ENCODE measurements around the gene EDC4.
"Not testable (repeated sequence)": the region's sequence is repeated elsewhere in the genome, so short reads cannot be mapped to it uniquely, and the experiment has no call there.

Gene EDC4

GRCh38 chr16:67856927-67857546 is 15.8 kb upstream of the EDC4 start:
- Histone ChIP-seq H3K9ac (ENCODE audit: low read length) (peak overlapping the region; percentile 14), H3K36me3 (ENCODE audit: control insufficient read depth, insufficient read depth, low read length) (no peaks in the 10 kb centered on the region), H3K27me3 (ENCODE audit: control insufficient read depth, insufficient read depth, low read length) (no peaks in the 10 kb centered on the region), H3K9me3 (ENCODE audit: control insufficient read depth, low read length) (no peaks in the 10 kb centered on the region), H3K4me3 (ENCODE audit: low read length) (no peak overlapping the region), H3K4me1 (ENCODE audit: control insufficient read depth, insufficient read depth, low read length) (peaks cover 44% of the 10 kb centered on the region)

DNA sequence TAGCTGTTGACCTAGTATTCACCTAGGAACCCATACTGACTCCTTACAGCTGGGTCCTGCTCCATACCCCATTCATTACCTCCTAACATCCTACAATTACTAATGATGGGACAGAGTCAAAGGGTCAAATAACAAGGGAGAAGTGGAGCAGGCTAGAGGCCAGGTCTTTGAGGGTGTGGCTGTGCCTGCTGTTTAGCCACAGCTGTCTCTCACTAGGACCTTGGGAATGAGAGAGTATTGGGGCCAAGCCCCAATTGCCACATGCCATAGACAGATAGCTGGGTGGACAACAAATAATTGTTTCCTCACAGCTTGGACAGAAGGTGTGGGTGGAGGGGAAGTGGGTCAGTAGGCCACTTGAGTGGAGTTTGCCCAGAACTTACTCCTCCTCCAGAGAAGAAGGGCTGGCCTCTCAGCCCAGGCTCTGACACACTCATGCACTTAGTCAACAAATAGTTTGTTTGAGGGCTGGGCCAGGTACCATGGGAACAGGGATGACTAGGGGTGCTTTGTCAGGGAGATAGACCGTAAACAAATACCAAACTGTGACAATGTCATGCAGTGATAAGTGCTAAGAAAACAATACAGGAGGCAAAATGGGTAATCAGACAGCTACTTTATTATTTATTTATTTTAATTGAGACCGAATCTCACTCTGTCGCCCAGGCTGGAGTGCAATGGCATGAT is 15.2 kb upstream of the EDC4 start:
- peaks cover 50% of the 10 kb centered on the region for H3K4me1 ChIP-seq (ENCODE audit: control insufficient read depth, insufficient read depth, low read length)
- H3K4me3 ChIP-seq (ENCODE audit: low read length), result no peak overlapping the region
- H3K27me3 ChIP-seq (ENCODE audit: control insufficient read depth, insufficient read depth, low read length), result no peaks in the 10 kb centered on the region
- no peaks in the 10 kb centered on the region for H3K9me3 ChIP-seq (ENCODE audit: control insufficient read depth, low read length)
- no peaks in the 10 kb centered on the region for H3K36me3 ChIP-seq (ENCODE audit: control insufficient read depth, insufficient read depth, low read length)
- H3K9ac ChIP-seq (ENCODE audit: low read length), result peak overlapping the region; percentile 63

DNA sequence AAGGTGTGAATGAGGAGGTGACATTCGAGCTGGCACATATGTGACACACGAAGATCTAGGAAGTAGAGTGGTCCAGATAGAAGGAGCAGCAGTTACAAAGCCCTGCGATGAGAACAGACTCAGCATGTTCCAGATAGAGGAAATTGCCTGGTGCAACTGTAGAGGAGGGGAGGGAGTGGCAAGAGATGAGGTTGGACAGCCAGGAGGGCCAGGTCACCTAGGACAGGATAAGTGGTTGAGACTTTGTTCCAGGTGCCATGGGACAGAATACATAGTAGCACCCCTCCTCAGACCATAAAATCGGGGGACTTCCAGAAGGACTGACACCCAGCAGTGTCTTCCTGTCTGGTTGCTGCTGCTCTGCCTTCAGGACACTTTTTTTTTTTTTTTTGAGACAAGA is 14.4 kb upstream of the EDC4 start:
- H3K9ac ChIP-seq (ENCODE audit: low read length), result peak overlapping the region; percentile 63
- H3K36me3 ChIP-seq (ENCODE audit: control insufficient read depth, insufficient read depth, low read length), result no peaks in the 10 kb centered on the region
- H3K9me3 ChIP-seq (ENCODE audit: control insufficient read depth, low read length), result no peaks in the 10 kb centered on the region
- no peak overlapping the region for H3K4me3 ChIP-seq (ENCODE audit: low read length)
- no peaks in the 10 kb centered on the region for H3K27me3 ChIP-seq (ENCODE audit: control insufficient read depth, insufficient read depth, low read length)
- H3K4me1 ChIP-seq (ENCODE audit: control insufficient read depth, insufficient read depth, low read length), result peaks cover 58% of the 10 kb centered on the region

DNA sequence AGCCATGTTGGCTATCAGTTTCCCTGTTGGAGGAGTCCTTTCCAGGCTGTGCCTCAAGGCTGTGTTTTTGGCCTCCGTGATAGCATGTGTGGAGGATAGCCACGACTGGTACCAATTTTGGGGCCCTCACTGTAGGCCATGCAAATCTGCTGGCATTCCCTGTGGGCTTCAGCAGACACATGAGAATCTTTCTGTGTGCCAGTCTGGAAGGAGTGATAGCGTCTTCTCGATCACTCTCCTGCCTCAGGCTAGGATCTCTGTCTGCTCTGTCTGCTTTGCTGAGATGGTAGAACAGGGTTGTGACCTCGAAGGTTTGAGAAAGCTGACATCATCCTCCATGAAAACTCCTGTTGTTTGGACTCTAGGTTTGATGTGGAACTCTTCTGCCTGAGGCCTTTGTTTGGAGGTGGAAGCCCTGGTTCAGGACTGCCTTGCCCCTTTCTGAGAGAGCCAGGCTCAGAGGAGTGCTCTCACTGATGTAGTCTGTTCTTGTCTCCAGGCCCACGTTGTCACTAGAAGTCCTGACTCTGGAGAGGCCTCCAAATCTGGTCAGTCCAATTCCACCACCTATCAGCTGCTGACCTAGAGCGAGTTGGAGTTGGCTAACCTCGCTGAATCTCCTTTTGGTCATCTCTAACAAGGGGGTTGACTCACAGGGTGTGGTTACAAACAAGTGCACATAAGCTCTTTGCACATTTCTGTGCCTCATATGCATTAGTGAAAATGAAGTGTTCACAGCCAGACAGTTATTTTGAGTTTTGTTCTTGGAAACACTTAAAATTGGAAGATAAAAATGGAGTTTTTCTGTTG is 12.1 kb upstream of the EDC4 start:
- Histone ChIP-seq H3K4me1 (ENCODE audit: control insufficient read depth, insufficient read depth, low read length) (peaks cover 65% of the 10 kb centered on the region), H3K4me3 (ENCODE audit: low read length) (no peak overlapping the region), H3K27me3 (ENCODE audit: control insufficient read depth, insufficient read depth, low read length) (no peaks in the 10 kb centered on the region), H3K36me3 (ENCODE audit: control insufficient read depth, insufficient read depth, low read length) (no peaks in the 10 kb centered on the region), H3K9me3 (ENCODE audit: control insufficient read depth, low read length) (no peaks in the 10 kb centered on the region), H3K9ac (ENCODE audit: low read length) (no peak overlapping the region)

- Histone ChIP-seq H3K36me3 (ENCODE audit: control insufficient read depth, insufficient read depth, low read length) (no peaks in the 10 kb centered on the region), H3K4me3 (ENCODE audit: low read length) (no peak overlapping the region), H3K4me1 (ENCODE audit: control insufficient read depth, insufficient read depth, low read length) (peaks cover 60% of the 10 kb centered on the region), H3K9me3 (ENCODE audit: control insufficient read depth, low read length) (no peaks in the 10 kb centered on the region), H3K27me3 (ENCODE audit: control insufficient read depth, insufficient read depth, low read length) (no peaks in the 10 kb centered on the region), H3K9ac (ENCODE audit: low read length) (no peak overlapping the region)
Measured at GRCh38 chr16:67861877-67862276, 11.0 kb upstream of the EDC4 start.

- Histone ChIP-seq H3K36me3 (ENCODE audit: control insufficient read depth, insufficient read depth, low read length) (no peaks in the 10 kb centered on the region), H3K27me3 (ENCODE audit: control insufficient read depth, insufficient read depth, low read length) (no peaks in the 10 kb centered on the region), H3K4me3 (ENCODE audit: low read length) (no peak overlapping the region), H3K4me1 (ENCODE audit: control insufficient read depth, insufficient read depth, low read length) (peaks cover 50% of the 10 kb centered on the region), H3K9me3 (ENCODE audit: control insufficient read depth, low read length) (no peaks in the 10 kb centered on the region), H3K9ac (ENCODE audit: low read length) (peak overlapping the region; percentile 32)
Measured at GRCh38 chr16:67862623-67863583, 9.9 kb upstream of the EDC4 start.

DNA sequence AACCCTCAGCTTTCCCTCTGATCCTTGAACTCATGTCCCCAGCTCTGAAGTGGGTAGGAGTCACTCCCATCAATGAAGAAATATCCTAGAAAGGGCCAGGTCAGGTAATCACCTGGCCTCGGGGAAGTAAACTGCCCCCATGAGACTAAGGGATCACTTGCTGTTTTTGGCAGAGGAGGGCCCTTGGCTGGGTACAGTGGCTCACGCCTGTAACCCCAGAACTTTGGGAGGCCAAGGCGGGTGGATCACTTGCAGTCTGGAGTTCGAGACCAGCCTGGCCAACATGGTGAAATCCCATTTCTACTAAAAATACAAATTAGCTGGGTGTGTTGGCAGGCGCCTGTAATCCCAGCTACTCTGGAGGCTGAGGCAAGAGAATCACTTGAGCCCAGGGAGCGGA is 8.8 kb upstream of the EDC4 start:
- not testable (repeated sequence) for H3K4me3 ChIP-seq (ENCODE audit: low read length); H3K9me3 ChIP-seq (ENCODE audit: control insufficient read depth, low read length); H3K27me3 ChIP-seq (ENCODE audit: control insufficient read depth, insufficient read depth, low read length); H3K9ac ChIP-seq (ENCODE audit: low read length); H3K36me3 ChIP-seq (ENCODE audit: control insufficient read depth, insufficient read depth, low read length)
- H3K4me1 ChIP-seq (ENCODE audit: control insufficient read depth, insufficient read depth, low read length), result peaks cover 42% of the 10 kb centered on the region

DNA sequence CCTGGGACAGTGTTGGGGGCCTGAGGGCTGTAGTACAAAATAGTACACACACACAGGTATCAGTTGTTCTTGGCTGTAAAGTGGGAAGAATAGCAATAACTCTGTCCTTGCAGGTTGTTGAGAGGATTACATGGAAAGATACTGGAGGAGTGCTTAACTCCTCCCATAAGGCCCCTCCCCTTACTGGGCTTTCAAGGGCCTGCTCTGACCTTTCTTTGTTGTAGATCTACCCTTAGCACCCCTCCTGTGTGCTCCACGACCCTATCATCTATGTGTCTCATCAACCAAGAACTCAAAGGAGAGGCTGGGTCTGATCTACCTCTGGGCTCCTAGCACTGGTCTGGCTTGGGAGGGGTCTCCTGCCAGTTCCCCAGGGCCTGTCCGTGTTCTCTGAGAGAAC is 8.3 kb upstream of the EDC4 start:
- peaks cover 42% of the 10 kb centered on the region for H3K4me1 ChIP-seq (ENCODE audit: control insufficient read depth, insufficient read depth, low read length)
- H3K9ac ChIP-seq (ENCODE audit: low read length), result no peak overlapping the region
- no peaks in the 10 kb centered on the region for H3K27me3 ChIP-seq (ENCODE audit: control insufficient read depth, insufficient read depth, low read length)
- peaks cover 4% of the 10 kb centered on the region for H3K36me3 ChIP-seq (ENCODE audit: control insufficient read depth, insufficient read depth, low read length)
- no peaks in the 10 kb centered on the region for H3K9me3 ChIP-seq (ENCODE audit: control insufficient read depth, low read length)
- H3K4me3 ChIP-seq (ENCODE audit: low read length), result no peak overlapping the region

DNA sequence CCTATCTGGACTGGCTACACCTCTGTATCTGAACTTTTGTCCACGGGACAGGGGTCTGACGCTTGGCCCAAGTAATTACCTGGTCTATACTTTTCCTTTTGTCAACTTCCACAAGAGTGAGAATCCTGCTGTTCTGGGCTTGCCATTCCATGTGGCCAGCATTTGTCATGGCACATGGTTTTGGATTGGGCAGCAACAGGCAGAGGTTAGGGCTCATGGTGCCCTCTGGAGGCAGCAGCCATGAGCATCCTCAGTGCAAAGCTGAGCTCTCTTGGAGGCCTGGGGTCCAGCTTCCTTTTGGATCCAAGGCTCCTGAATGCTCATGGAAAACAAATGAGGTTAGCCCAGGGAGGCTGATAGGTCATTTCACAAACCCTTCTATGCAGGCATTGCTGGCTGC is 7.5 kb upstream of the EDC4 start:
- Histone ChIP-seq H3K9ac (ENCODE audit: low read length) (no peak overlapping the region), H3K9me3 (ENCODE audit: control insufficient read depth, low read length) (no peaks in the 10 kb centered on the region), H3K27me3 (ENCODE audit: control insufficient read depth, insufficient read depth, low read length) (no peaks in the 10 kb centered on the region), H3K4me3 (ENCODE audit: low read length) (no peak overlapping the region), H3K4me1 (ENCODE audit: control insufficient read depth, insufficient read depth, low read length) (peaks cover 39% of the 10 kb centered on the region), H3K36me3 (ENCODE audit: control insufficient read depth, insufficient read depth, low read length) (peaks cover 4% of the 10 kb centered on the region)

DNA sequence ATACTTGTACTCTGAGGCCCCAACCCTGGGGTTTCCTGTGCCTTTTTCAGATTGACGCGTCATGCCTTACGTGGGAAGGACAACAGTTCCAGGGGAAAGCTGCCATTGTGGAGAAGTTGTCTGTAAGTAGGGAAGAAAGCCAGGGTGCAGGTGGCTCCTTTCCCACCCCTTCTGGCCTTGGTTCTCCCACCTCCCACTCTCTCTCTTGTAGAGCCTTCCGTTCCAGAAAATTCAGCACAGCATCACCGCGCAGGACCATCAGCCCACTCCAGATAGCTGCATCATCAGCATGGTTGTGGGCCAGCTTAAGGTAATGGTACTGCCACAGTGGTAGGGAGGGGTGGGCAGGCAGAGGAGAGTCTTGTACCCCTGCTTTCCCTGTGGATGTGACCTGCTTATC is 4.6 kb upstream of the EDC4 start:
- H3K4me1 ChIP-seq (ENCODE audit: control insufficient read depth, insufficient read depth, low read length), result peaks cover 17% of the 10 kb centered on the region
- no peak overlapping the region for H3K9ac ChIP-seq (ENCODE audit: low read length)
- H3K36me3 ChIP-seq (ENCODE audit: control insufficient read depth, insufficient read depth, low read length), result peaks cover 4% of the 10 kb centered on the region
- H3K4me3 ChIP-seq (ENCODE audit: low read length), result no peak overlapping the region
- H3K9me3 ChIP-seq (ENCODE audit: control insufficient read depth, low read length), result no peaks in the 10 kb centered on the region
- H3K27me3 ChIP-seq (ENCODE audit: control insufficient read depth, insufficient read depth, low read length), result no peaks in the 10 kb centered on the region

GRCh38 chr16:67869653-67870052 is 3.2 kb upstream of the EDC4 start:
- Histone ChIP-seq H3K9ac (ENCODE audit: low read length) (no peak overlapping the region), H3K4me3 (ENCODE audit: low read length) (no peak overlapping the region), H3K36me3 (ENCODE audit: control insufficient read depth, insufficient read depth, low read length) (peaks cover 4% of the 10 kb centered on the region), H3K27me3 (ENCODE audit: control insufficient read depth, insufficient read depth, low read length) (no peaks in the 10 kb centered on the region), H3K9me3 (ENCODE audit: control insufficient read depth, low read length) (no peaks in the 10 kb centered on the region), H3K4me1 (ENCODE audit: control insufficient read depth, insufficient read depth, low read length) (peaks cover 17% of the 10 kb centered on the region)
